GM10266 (cell line): Measurements from ENCODE around the gene PRKAB1.

Experiments
- DNase-seq: peaks from one replicate; pipeline ENCODE4 v3.0.0; 2012; ENCODE audit errors: extremely low spot score
- TF ChIP-seq, protein P1 (sequence below): IDR thresholded peaks from 2 replicates; pipeline ENCODE4 v1.5.1; 2012; ENCODE audit warnings: mild to moderate bottlenecking, low read depth; ENCODE audit not compliant: control insufficient read depth, insufficient read depth; ENCODE audit errors: missing control alignments

PRKAB1 gene

DNA sequence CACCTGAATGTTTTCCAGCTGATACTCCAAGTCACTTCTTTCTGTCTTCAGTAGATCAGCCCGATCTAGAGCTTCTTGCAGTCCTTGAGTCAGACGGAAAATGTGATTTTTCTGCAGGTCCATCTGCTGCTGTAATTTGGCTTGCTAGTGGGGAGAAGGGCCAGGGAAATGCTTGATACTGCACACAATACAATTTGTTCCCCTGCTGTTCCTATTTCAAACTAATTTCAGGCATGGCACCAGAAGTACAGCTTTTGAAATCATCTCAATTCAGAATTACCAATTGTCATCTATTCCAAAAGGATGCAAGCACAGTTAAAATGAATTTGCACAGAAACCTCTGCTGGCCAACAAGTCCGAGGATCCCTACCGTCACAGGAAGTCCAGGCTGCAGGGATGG lies 53.4 kb downstream of the PRKAB1 start:
- TF ChIP-seq, protein P1, sequence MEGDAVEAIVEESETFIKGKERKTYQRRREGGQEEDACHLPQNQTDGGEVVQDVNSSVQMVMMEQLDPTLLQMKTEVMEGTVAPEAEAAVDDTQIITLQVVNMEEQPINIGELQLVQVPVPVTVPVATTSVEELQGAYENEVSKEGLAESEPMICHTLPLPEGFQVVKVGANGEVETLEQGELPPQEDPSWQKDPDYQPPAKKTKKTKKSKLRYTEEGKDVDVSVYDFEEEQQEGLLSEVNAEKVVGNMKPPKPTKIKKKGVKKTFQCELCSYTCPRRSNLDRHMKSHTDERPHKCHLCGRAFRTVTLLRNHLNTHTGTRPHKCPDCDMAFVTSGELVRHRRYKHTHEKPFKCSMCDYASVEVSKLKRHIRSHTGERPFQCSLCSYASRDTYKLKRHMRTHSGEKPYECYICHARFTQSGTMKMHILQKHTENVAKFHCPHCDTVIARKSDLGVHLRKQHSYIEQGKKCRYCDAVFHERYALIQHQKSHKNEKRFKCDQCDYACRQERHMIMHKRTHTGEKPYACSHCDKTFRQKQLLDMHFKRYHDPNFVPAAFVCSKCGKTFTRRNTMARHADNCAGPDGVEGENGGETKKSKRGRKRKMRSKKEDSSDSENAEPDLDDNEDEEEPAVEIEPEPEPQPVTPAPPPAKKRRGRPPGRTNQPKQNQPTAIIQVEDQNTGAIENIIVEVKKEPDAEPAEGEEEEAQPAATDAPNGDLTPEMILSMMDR, result no peak
- no peak for DNase-seq

DNA sequence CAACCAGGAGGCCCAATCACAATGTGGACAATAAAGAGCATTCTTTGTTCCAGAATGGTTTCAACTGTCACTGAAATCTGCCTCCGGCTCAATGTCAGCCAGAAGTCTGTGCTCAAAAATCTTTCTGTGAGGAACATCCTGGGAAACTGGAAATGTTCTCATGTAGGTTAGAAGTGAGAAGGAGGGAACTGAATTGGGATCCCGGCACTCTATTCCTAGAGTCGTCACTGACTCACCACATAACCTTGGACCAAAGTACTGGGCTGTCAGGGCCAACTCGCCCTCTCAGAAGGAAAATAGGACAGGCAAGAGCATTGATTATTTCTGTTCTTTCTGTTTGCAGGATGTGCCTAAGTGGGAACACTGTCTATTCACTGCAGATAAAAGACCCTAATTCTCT lies 57.6 kb downstream of the PRKAB1 start:
- TF ChIP-seq, protein P1, result no peak

DNA sequence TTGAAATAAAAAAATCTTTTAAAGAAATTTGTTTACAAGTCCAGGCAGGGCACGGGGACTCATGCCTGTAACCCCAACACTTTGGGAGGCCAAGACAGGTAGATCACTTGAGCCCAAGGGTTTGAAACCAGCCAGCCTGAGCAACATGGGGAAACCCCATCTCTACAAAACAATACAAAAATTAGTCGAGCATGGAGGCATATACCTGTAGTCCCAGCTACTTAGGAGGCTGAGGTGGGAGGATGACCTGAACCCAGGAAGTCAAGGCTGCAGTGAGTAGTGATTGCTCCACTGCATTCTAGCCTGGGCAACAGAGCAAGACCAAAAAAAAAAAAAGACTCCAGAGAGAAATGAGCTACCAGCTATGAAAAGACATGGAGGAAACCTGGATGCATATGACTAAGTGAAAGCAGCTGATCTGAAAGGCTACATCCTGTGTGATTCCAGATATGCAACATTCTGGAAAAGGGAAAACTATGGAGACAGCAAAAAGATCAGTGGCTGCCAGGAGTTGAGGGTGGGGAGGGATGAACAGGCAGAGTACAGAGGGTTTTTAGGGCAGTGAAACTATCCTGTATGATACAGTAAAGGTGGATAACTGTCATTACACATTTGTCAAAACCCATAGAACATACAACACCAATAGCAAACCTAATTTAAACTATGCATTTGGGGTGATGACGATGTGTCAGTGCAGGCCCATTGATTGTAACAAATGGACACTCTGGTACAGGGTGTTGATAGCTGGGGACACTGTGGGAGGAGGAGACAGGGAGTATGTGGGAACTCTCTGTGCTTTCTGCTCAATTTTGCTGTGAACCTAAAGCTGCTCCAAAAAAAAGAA lies 59.9 kb downstream of the PRKAB1 start:
- no peak for DNase-seq
- TF ChIP-seq, protein P1, result no peak

More for the DNA sequence above, 57.6 kb downstream of the PRKAB1 start:
- DNase-seq, result no peak

DNA sequence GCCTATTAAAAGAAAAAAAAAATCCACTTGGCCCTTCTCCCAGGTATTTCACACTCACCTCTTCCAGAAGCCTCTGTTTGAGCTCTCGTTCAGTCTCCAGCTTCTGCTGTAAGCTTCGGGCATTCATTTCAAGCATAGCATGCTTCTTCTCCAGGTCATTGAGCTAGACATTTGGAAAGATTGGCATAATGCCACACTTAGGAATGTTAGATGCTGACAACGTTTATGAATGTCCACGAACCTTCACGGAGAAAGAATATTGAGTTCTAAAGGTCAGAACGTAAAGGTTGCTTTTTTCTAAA lies 60.5 kb downstream of the PRKAB1 start:
- TF ChIP-seq, protein P1, result no peak
- no peak for DNase-seq

DNA sequence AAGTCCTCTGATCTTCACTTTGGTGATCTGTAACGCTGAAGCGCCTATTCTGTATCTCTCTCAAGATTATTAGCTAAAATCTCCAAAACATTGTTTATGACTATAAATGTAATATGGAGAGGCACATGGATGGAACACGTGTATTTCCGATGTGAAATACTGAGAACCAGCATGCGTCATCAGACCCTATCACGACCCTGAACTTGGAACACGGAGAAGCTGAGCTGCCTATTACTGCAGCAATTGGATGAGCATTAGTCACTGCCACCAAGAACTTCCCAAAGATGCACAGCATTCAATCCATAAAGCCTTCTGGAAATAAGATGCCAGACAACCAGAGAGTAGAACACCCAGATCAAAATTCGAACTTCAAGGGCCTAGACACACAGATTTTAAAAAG lies 61.9 kb downstream of the PRKAB1 start:
- TF ChIP-seq, protein P1, result no peak
- DNase-seq, result no peak

DNA sequence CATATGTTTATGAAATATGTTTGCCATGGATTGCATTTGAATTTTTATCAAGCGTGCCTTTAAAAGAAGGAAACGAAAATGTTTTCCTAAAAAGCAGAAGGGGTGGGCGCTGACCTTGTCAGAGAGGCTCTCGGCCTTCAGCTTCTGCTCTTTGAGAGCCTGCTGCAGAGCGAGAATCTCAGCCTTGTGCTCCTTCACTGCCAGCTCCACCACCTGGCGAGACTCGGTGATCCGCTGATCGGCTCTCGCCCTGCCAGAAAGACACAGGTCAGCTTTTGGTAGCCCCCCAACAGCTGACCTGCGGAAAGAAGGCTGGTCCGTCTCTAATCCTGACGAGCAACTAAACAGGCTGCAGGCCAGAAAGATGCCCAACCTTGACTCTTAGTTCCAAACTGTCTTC lies 62.4 kb downstream of the PRKAB1 start:
- DNase-seq, result no peak
- TF ChIP-seq, protein P1, result no peak
